ENCODE measurements around the gene GADD45G.

- TF ChIP-seq GATA2 (IDR thresholded peaks at IDR 0.05; ENCODE audit: low read depth, low read length) (no peak), GATA3 (IDR thresholded peaks at IDR 0.05; ENCODE audit: low read depth, low read length) (no peak)
These were observed 4.0 kb downstream of the GADD45G start for GRCh38 chr9:89608641-89609335.
